GM13976 (cell line): ENCODE measurements around the gene UHMK1.

Experiments used
- DNase-seq: peaks from one replicate; pipeline ENCODE4 v3.0.0; 2012; ENCODE audit warnings: low spot score
- in situ Hi-C: fragments of 300-500 bp; cut with MboI; formaldehyde crosslinking; loops from one replicate; pipeline ENCODE4 v1.12.0; 2022; ENCODE audit warnings: low sequenced_read_pairs, mixed read lengths, inconsistent platforms; ENCODE audit not compliant: unreplicated experiment
- TF ChIP-seq, protein P1 (sequence below): IDR thresholded peaks from 2 replicates; pipeline ENCODE4 v1.5.1; 2012; ENCODE audit warnings: borderline replicate concordance, mild to moderate bottlenecking; ENCODE audit not compliant: insufficient read depth; ENCODE audit errors: extremely low read depth, missing control alignments, control extremely low read depth

Gene UHMK1

DNA sequence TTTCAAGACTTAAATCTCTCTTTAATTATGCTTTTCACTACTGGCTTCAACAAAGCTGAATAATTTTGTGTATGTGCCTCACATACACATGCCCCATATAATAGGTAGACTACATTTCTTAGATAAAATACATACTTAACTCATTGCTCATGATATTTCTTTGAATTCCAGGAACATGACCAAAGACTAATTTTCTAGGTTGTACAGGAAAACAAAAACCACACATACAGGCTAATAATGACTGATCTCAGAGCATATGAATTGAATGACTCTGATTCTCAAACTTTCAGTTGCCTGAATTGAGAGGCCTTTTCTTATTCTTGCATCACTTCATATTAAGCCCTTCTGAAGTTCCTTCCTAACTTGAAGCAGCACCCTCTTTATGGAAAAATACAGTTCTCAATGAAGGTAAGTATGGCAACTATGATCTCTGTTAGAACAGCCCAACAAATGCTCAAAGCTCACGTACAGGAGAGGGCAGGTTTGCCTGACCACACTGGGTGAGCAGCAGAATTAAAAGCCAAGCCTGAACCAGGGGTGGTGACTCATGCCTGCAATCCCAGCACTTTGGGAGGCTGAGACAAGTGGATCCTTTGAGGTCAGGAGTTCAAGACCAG is 41.3 kb downstream of the UHMK1 start:
- in situ Hi-C loops: no loop called here
- no peak for DNase-seq
- TF ChIP-seq, protein P1, sequence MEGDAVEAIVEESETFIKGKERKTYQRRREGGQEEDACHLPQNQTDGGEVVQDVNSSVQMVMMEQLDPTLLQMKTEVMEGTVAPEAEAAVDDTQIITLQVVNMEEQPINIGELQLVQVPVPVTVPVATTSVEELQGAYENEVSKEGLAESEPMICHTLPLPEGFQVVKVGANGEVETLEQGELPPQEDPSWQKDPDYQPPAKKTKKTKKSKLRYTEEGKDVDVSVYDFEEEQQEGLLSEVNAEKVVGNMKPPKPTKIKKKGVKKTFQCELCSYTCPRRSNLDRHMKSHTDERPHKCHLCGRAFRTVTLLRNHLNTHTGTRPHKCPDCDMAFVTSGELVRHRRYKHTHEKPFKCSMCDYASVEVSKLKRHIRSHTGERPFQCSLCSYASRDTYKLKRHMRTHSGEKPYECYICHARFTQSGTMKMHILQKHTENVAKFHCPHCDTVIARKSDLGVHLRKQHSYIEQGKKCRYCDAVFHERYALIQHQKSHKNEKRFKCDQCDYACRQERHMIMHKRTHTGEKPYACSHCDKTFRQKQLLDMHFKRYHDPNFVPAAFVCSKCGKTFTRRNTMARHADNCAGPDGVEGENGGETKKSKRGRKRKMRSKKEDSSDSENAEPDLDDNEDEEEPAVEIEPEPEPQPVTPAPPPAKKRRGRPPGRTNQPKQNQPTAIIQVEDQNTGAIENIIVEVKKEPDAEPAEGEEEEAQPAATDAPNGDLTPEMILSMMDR: no peak

DNA sequence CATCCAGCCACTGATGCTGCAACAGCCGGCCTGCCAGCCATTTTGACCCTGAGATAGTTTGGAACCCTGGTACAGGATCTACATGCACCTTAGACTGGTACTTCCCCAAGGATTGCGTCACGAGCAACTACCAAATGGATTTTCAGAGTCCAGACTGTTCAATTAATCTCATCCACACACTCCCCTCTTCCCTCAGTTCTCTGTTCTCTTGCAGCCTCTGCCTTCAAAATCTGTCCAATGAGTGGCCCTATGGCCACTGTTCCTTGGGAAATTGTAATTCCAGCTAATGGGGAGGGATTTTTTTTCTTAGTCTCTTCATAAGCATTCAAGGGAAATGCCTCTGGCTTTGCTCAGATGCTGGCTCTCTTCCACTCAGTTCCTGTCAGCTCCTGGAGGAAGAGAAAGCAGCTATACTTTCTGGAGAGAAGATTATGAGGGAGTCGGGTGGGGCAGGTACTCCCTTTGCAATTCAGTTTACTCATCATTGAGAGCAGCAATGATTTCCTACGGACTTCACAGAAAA is 44.1 kb downstream of the UHMK1 start:
- in situ Hi-C loops: no loop called here
- no peak for DNase-seq
- TF ChIP-seq, protein P1: no peak

DNA sequence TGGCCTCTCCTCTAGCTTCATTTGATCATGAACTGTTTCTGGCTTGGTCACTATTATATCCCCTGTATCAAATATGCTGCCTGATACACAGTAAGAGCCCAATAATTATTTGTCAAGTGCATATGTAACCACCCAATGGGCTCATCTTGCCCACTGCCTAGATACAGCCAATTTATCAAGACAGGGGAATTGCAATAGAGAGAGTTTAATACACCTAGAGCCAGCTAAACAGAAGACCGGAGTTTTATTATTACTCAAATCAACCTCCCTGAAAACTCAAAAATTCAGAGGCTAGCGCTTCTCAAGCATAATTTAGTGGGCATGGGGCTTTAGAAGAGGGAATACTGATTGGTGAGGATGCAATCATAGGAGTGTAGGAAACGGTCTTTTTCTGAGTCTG is 45.6 kb downstream of the UHMK1 start:
- in situ Hi-C loops: no loop called here
- TF ChIP-seq, protein P1: no peak
- DNase-seq: no peak

DNA sequence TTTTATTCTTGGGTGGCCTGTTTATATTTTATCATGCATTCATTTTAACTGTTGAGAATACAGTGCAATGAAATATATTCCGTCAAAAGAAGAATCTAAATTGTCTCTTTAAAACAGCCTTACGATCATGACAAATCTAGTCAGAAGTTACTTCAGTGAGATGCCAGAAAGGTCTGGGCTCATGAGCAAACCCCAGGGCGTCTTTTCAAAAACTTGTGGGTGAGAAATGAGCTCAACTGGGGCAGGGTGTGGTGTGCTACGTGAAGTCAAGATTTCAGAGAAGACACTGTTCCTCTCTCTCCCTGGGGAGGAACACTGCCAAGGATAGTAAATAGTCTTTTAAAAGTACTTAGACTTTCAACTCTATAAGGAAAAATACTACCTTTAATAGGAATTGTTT is 50.6 kb downstream of the UHMK1 start:
- TF ChIP-seq, protein P1: no peak
- in situ Hi-C loops: no loop called here
- no peak for DNase-seq

DNA sequence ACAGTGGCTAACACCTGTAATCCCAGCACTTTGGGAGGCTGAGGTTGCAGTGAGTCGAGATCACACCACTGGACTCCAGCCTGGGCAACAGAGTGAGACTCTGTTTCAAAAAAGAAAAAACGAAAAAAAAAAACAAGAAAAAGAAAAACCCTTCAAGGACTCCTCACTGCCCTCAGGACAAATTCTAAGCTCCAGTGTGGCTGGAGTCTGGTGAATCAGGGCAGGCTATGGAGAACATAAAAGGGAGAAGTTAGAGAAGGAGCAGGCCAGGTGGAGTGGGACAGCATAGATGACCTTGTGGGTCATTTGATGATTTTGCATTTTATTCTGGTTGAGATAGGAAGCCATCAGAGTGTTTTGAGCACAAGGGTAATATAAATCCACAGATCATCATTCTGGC is 51.4 kb downstream of the UHMK1 start:
- in situ Hi-C loops: no loop called here
- DNase-seq: no peak
- TF ChIP-seq, protein P1: no peak

DNA sequence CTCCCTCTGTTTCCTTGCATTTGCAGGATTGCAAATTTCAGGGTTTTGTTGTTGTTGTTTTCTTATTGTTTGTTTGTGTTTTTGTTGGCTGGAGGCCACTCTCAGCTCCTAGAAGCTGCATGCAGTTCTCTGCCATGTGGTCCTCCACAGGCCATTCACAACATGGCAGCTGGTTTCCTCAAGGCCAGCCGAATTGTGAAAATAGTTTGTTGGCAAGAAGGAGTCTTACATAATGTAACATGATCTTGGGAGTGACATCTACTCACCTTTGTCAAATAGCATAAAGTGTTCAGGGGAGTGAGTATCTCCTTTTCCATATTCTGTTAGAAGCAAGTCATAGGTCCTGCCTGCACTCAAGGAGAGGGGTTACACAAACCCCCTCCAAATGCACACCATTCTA is 53.3 kb downstream of the UHMK1 start:
- TF ChIP-seq, protein P1: no peak
- no peak for DNase-seq
- in situ Hi-C loops: no loop called here

DNA sequence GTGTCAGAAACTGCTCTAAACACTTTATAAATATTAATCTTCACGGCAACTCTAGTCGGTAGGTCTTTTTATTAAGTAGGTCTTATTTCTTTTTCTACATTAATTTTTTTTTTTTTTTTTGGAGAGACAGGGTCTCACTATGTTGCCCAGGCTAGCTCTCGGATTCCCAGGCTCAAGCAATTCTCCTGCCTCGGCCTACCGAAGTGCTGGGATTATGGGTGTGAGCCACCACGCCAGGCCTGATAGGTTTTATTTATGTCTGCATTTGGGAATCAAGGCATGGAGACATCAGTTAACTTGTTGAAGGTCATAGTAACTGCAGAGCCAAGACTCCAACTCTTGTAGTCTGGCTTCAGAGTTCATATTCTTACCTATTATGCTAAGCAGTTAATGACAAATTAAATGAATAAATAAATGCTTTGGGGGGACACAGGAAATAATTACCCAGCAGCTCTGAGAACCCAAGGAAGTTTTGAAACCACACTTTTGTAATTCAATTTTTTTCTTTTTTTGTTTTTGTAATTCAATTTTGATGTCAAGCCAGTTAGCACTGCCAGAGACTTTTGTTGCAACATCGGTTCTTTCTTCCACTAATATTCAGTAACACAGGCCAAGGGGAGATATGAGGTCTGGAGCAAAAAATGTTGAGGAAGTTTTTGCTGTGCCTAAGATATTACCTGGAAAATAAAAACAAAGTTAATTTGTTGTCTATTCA is 54.5 kb downstream of the UHMK1 start:
- in situ Hi-C loops: no loop called here
- no peak for DNase-seq

More for the DNA sequence above, 54.5 kb downstream of the UHMK1 start:
- TF ChIP-seq, protein P1: no peak
